Thyroid gland (tissue), 4 donors: ENCODE data around the gene ZNF837. TPM values are rescaled to one million over a fixed set of nuclear protein-coding genes. Genes with fewer than 3 reads are reported as not detected.

ENCODE experiments used
- DNase-seq, 2 donors: peaks; one replicate each; pipeline ENCODE4 v3.0.0-alpha.2; 2019
- H3K27ac ChIP-seq, 3 donors: fragments of 200-600 bp; sonication (generic); 1 replicate in 2 of 3; 2 replicates in 1 of 3; pipeline ENCODE4 v1.5.1; 2016 to 2019; ENCODE audit warnings: mild to moderate bottlenecking in 1 of 3, moderate library complexity in 1 of 3
- H3K27me3 ChIP-seq: fragments of 200-600 bp; sonication (generic); one replicate; pipeline ENCODE4 v1.5.1; 2019
- H3K36me3 ChIP-seq, 2 donors: fragments of 200-600 bp; sonication (generic); one replicate each; pipeline ENCODE4 v1.5.1; 2016 to 2019
- H3K4me1 ChIP-seq, 2 donors: fragments of 200-600 bp; sonication (generic); one replicate each; pipeline ENCODE4 v1.5.1; 2017 to 2019
- H3K4me3 ChIP-seq, 3 donors: fragments of 200-600 bp; sonication (generic); replicated peaks in 1 of 3; 1 replicate in 2 of 3; 2 replicates in 1 of 3; pipeline ENCODE4 v1.5.1; 2016; ENCODE audit warnings: mild to moderate bottlenecking in 1 of 3
- H3K9me3 ChIP-seq: fragments of 200-600 bp; sonication (generic); one replicate; pipeline ENCODE4 v1.5.1; 2017
- CTCF ChIP-seq, 6 experiments: fragments of 200-600 bp in 3 of 6; fragments of 450-650 bp in 3 of 6; sonication (generic) in 3 of 6; IDR thresholded peaks; one replicate each; pipeline ENCODE4 v1.5.1; 2016 to 2019; ENCODE audit warnings: antibody characterized with exemption in 6 of 6, mild to moderate bottlenecking in 2 of 6, inconsistent platforms in 1 of 6, moderate library complexity in 1 of 6
- POLR2A ChIP-seq, 2 donors: fragments of 450-650 bp; IDR thresholded peaks; one replicate each; pipeline ENCODE4 v1.6.1; 2017; ENCODE audit warnings: antibody characterized with exemption in 2 of 2, mild to moderate bottlenecking in 2 of 2, moderate library complexity in 1 of 2
- WGBS, 2 donors: methylation state at CpG; one replicate each; pipeline ENCODE4 v1.1.5; 2017; 5-methylcytosine and 5-hydroxymethylcytosine counted together
- intact Hi-C: fragments of 100-400 bp; cut with DNase I; formaldehyde crosslinking; loops from one replicate; pipeline ENCODE4 v1.15.1; 2023
- total RNA-seq, 4 donors: library from RNA; depleted of rRNA; stranded (reverse); fragments of >200 nt; gene quantifications; one replicate each; pipeline ENCODE4 v1.2.3, GENCODE V29; 2016

Gene ZNF837
- total RNA-seq, 4 donors from 2014 or later, result 6.3 to 16.4 (median 15.1) TPM

- no peaks in the 10 kb centered on the region for H3K9me3 ChIP-seq
- H3K36me3 ChIP-seq, result peaks cover 20 to 32% of the 10 kb centered on the region in 2 donors
- DNase-seq, result no peak
- no peak overlapping the region for H3K4me3 ChIP-seq
- peaks cover 6% of the 10 kb centered on the region for H3K27me3 ChIP-seq
- H3K4me1 ChIP-seq, result peaks cover 0 to 18% of the 10 kb centered on the region in 2 donors
- H3K27ac ChIP-seq, result no peak overlapping the region
- intact Hi-C loops, result no loop called here
- TF ChIP-seq POLR2A (IDR thresholded peaks at IDR 0.05) (no peak), CTCF (IDR thresholded peaks at IDR 0.05) (no peak)
- 94% methylated on average over 19 to 25 of the region's 26 CpGs for WGBS, 2 donors
These were observed 12.3 kb upstream of the ZNF837 start for GRCh38 chr19:58392945-58393724.

GRCh38 chr19:58388175-58388526, 7.3 kb upstream of the ZNF837 start:
- Histone ChIP-seq H3K27me3 (no peaks in the 10 kb centered on the region), H3K4me1 (peaks cover 15 to 20% of the 10 kb centered on the region in 2 donors), H3K9me3 (no peaks in the 10 kb centered on the region), H3K36me3 (peaks cover 5 to 13% of the 10 kb centered on the region in 2 donors), H3K4me3 (peak overlapping the region in 1 of 3 donors; percentile 54), H3K27ac (no peak overlapping the region)
- TF ChIP-seq CTCF (IDR thresholded peaks at IDR 0.05) (no peak), POLR2A (IDR thresholded peaks at IDR 0.05) (no peak)
- WGBS, 2 donors, result 88 to 89% methylated on average over 3 of the region's 3 CpGs
- DNase-seq, result no peak
- intact Hi-C loops, result loop anchor here (10.0 kb wide), 1 partner anchor 63 kb away; the partner anchor contains the start of gene ZSCAN22

GRCh38 chr19:58387338-58388174, 6.7 kb upstream of the ZNF837 start:
- Histone ChIP-seq H3K27ac (peak overlapping the region in 1 of 3 donors; percentile 89), H3K36me3 (peaks cover 0 to 9% of the 10 kb centered on the region in 2 donors), H3K4me1 (peaks cover 15 to 20% of the 10 kb centered on the region in 2 donors), H3K4me3 (peak overlapping the region; percentile 54 to 82 (median 57)), H3K27me3 (no peaks in the 10 kb centered on the region), H3K9me3 (no peaks in the 10 kb centered on the region)
- intact Hi-C loops, result loop anchor here (10.0 kb wide), 1 partner anchor 63 kb away; the partner anchor contains the start of gene ZSCAN22
- 9% methylated on average over 39 of the region's 39 CpGs for WGBS, 2 donors
- DNase-seq, result no peak
- TF ChIP-seq CTCF (IDR thresholded peaks at IDR 0.05) (no peak), POLR2A (IDR thresholded peaks at IDR 0.05) (no peak)

- Histone ChIP-seq H3K36me3 (peaks cover 0 to 8% of the 10 kb centered on the region in 2 donors), H3K4me3 (peak within 1 kb of the TSS; percentile 54 to 82 (median 57)), H3K9me3 (no peaks in the 10 kb centered on the region), H3K27me3 (no peaks in the 10 kb centered on the region), H3K27ac (peak within 1 kb of the TSS; percentile 89 to 99 (median 93)), H3K4me1 (peaks cover 18 to 26% of the 10 kb centered on the region in 2 donors)
- intact Hi-C loops, result loop anchor here (10.0 kb wide), 1 partner anchor 62 kb away; the partner anchor contains the start of gene ZSCAN22
- peak; percentile 9 to 75 for TF ChIP-seq POLR2A (IDR thresholded peaks at IDR 0.05)
- no peak for TF ChIP-seq CTCF (IDR thresholded peaks at IDR 0.05)
- DNase-seq, result peak; percentile 96
- WGBS, 2 donors, result 0 to 1% methylated on average over 21 to 22 of the region's 64 CpGs
These were observed 5.9 kb upstream of the ZNF837 start, which contains the start of gene RPS5 for GRCh38 chr19:58386576-58387337. Gene RPS5, plus strand, starts transcription at chr19:58387269. Its CDS starts 869 bp downstream, at chr19:58388138.
